Measurements from ENCODE around the gene ZNF107.
"Not testable (repeated sequence)": the region's sequence is repeated elsewhere in the genome, so short reads cannot be mapped to it uniquely, and the experiment has no call there.

The ZNF107 gene

GRCh38 chr7:64656489-64656888 lies 9.4 kb upstream of the ZNF107 start:
- no peaks in the 10 kb centered on the region for H3K4me1 ChIP-seq (ENCODE audit: insufficient read depth, low read length)
- H2AFZ ChIP-seq (ENCODE audit: low read depth, low read length) = no peak overlapping the region
- no peak overlapping the region for H3K4me3 ChIP-seq (ENCODE audit: low read depth in 1 of 2, low read length in 2 of 2)
- no peaks in the 10 kb centered on the region for H3K27me3 ChIP-seq (ENCODE audit: insufficient read depth, low read length, poor library complexity)
- no peaks in the 10 kb centered on the region for H3K9me3 ChIP-seq (ENCODE audit: insufficient read depth, low read length, severe bottlenecking)
- ATAC-seq (ENCODE audit: insufficient read depth, low read depth) (no peak), DNase-seq (no peak)
- no peaks in the 10 kb centered on the region for H3K36me3 ChIP-seq (ENCODE audit: insufficient read depth, low read length)
- H4K20me1 ChIP-seq (ENCODE audit: insufficient read depth, low read length) = no peaks in the 10 kb centered on the region
- no peak overlapping the region for H3K4me2 ChIP-seq (ENCODE audit: insufficient read depth, low read length)
- no peaks in the 10 kb centered on the region for H3K79me2 ChIP-seq (ENCODE audit: insufficient read depth, low read length)
- no peak overlapping the region for H3K9ac ChIP-seq (ENCODE audit: low read depth, low read length)
- no peak overlapping the region for H3K27ac ChIP-seq (ENCODE audit: low read length)
- TF ChIP-seq CTCF (IDR thresholded peaks at IDR 0.05; ENCODE audit: borderline replicate concordance, extremely low read depth, low read length, poor library complexity, severe bottlenecking) (no peak), EZH2 (IDR thresholded peaks at IDR 0.05; ENCODE audit: borderline replicate concordance, low read depth, low read length, severe bottlenecking) (no peak)

- H3K79me2 ChIP-seq (ENCODE audit: insufficient read depth, low read length) = peaks cover 23% of the 10 kb centered on the region
- H3K27me3 ChIP-seq (ENCODE audit: insufficient read depth, low read length, poor library complexity); H3K4me2 ChIP-seq (ENCODE audit: insufficient read depth, low read length); H3K36me3 ChIP-seq (ENCODE audit: insufficient read depth, low read length); H3K9me3 ChIP-seq (ENCODE audit: insufficient read depth, low read length, severe bottlenecking); H2AFZ ChIP-seq (ENCODE audit: low read depth, low read length); H3K9ac ChIP-seq (ENCODE audit: low read depth, low read length); H3K27ac ChIP-seq (ENCODE audit: low read length); ATAC-seq (ENCODE audit: insufficient read depth, low read depth); DNase-seq; H4K20me1 ChIP-seq (ENCODE audit: insufficient read depth, low read length); H3K4me3 ChIP-seq (ENCODE audit: low read depth in 1 of 2, low read length in 2 of 2): not testable (repeated sequence)
- H3K4me1 ChIP-seq (ENCODE audit: insufficient read depth, low read length) = peaks cover 11% of the 10 kb centered on the region
Observed at GRCh38 chr7:64662091-64662490, 3.8 kb upstream of the ZNF107 start.

GRCh38 chr7:64666663-64667050 lies 724 bp downstream of the ZNF107 start:
- DNase-seq = no peak
- peak overlapping the region; percentile 93 for H2AFZ ChIP-seq (ENCODE audit: low read depth, low read length)

GRCh38 chr7:64667311-64667710 lies 1.4 kb downstream of the ZNF107 start:
- ATAC-seq (ENCODE audit: insufficient read depth, low read depth) (no peak), DNase-seq (no peak)
- Histone ChIP-seq H3K4me1 (ENCODE audit: insufficient read depth, low read length) (peaks cover 59% of the 10 kb centered on the region), H3K9me3 (ENCODE audit: insufficient read depth, low read length, severe bottlenecking) (no peaks in the 10 kb centered on the region), H3K4me3 (ENCODE audit: low read depth in 1 of 2, low read length in 2 of 2) (peak overlapping the region; percentile 81 to 84), H3K79me2 (ENCODE audit: insufficient read depth, low read length) (peaks cover 74% of the 10 kb centered on the region), H4K20me1 (ENCODE audit: insufficient read depth, low read length) (peaks cover 6% of the 10 kb centered on the region; the same call in 1 of the 2 replicates), H3K36me3 (ENCODE audit: insufficient read depth, low read length) (peaks cover 47% of the 10 kb centered on the region), H3K27ac (ENCODE audit: low read length) (peak overlapping the region; percentile 95), H3K27me3 (ENCODE audit: insufficient read depth, low read length, poor library complexity) (no peaks in the 10 kb centered on the region), H3K9ac (ENCODE audit: low read depth, low read length) (peak overlapping the region; percentile 90), H2AFZ (ENCODE audit: low read depth, low read length) (no peak overlapping the region), H3K4me2 (ENCODE audit: insufficient read depth, low read length) (peak overlapping the region; percentile 78)
- TF ChIP-seq EZH2 (IDR thresholded peaks at IDR 0.05; ENCODE audit: borderline replicate concordance, low read depth, low read length, severe bottlenecking) = no peak
- TF ChIP-seq CTCF (IDR thresholded peaks at IDR 0.05; ENCODE audit: borderline replicate concordance, extremely low read depth, low read length, poor library complexity, severe bottlenecking) = no peak

More at GRCh38 chr7:64666663-64667050, 724 bp downstream of the ZNF107 start:
- H3K9ac ChIP-seq (ENCODE audit: low read depth, low read length) = peak overlapping the region; percentile 90
- H3K9me3 ChIP-seq (ENCODE audit: insufficient read depth, low read length, severe bottlenecking) = no peaks in the 10 kb centered on the region
- peak overlapping the region; percentile 95 for H3K27ac ChIP-seq (ENCODE audit: low read length)
- H3K79me2 ChIP-seq (ENCODE audit: insufficient read depth, low read length) = peaks cover 68% of the 10 kb centered on the region
- ATAC-seq (ENCODE audit: insufficient read depth, low read depth) = no peak
- peaks cover 42% of the 10 kb centered on the region for H3K36me3 ChIP-seq (ENCODE audit: insufficient read depth, low read length)
- peak overlapping the region; percentile 81 to 84 for H3K4me3 ChIP-seq (ENCODE audit: low read depth in 1 of 2, low read length in 2 of 2)
- peaks cover 6% of the 10 kb centered on the region; the same call in 1 of the 2 replicates for H4K20me1 ChIP-seq (ENCODE audit: insufficient read depth, low read length)
- TF ChIP-seq CTCF (IDR thresholded peaks at IDR 0.05; ENCODE audit: borderline replicate concordance, extremely low read depth, low read length, poor library complexity, severe bottlenecking) = no peak
- no peak for TF ChIP-seq EZH2 (IDR thresholded peaks at IDR 0.05; ENCODE audit: borderline replicate concordance, low read depth, low read length, severe bottlenecking)
- H3K27me3 ChIP-seq (ENCODE audit: insufficient read depth, low read length, poor library complexity) = no peaks in the 10 kb centered on the region
- peaks cover 54% of the 10 kb centered on the region for H3K4me1 ChIP-seq (ENCODE audit: insufficient read depth, low read length)
- peak overlapping the region; percentile 78 for H3K4me2 ChIP-seq (ENCODE audit: insufficient read depth, low read length)
